ENCODE results near the gene TSPEAR. TPM values are rescaled to one million over a fixed set of nuclear protein-coding genes. Genes with fewer than 3 reads are reported as not detected.

The TSPEAR gene
- total and polyA plus RNA-seq, 2 of the 13 experiments (the other 11 are each of a cell fraction or from before 2014, with no cell fraction given), result 0.07 to 0.32 TPM

- no peak for DNase-seq (ENCODE audit: low spot score)
- no peak overlapping the region for H3K4me2 ChIP-seq (ENCODE audit: low read depth, low read length)
- ChIA-PET POLR2A (no interaction called here), CTCF (ENCODE audit: low intra/inter-chr PET ratio, low total read pairs) (no interaction called here)
- no peaks in the 10 kb centered on the region for H3K36me3 ChIP-seq (replicated peaks in 1 of 2; ENCODE audit: control insufficient read depth in 1 of 2, insufficient read depth in 2 of 2, low read length in 2 of 2)
- H3K27me3 ChIP-seq (ENCODE audit: control insufficient read depth in 1 of 2, insufficient read depth in 2 of 2, low read length in 2 of 2), result peaks cover 2 to 28% of the 10 kb centered on the region in 2 experiments; a peak in 3 of 5 replicates
- TF ChIP-seq ZNF816 (CRISPR knock-in tag; IDR thresholded peaks at IDR 0.05; ENCODE audit: borderline replicate concordance), result no peak
- no peak for TF ChIP-seq ZHX2 (IDR thresholded peaks at IDR 0.05; ENCODE audit: low read depth)
- no peak for TF ChIP-seq ZHX2 (CRISPR knock-in tag; IDR thresholded peaks at IDR 0.05; ENCODE audit: borderline replicate concordance)
- TF ChIP-seq NR1H2 (CRISPR knock-in tag; IDR thresholded peaks at IDR 0.05; ENCODE audit: borderline replicate concordance, low read depth), result no peak
- TF ChIP-seq, protein P1, sequence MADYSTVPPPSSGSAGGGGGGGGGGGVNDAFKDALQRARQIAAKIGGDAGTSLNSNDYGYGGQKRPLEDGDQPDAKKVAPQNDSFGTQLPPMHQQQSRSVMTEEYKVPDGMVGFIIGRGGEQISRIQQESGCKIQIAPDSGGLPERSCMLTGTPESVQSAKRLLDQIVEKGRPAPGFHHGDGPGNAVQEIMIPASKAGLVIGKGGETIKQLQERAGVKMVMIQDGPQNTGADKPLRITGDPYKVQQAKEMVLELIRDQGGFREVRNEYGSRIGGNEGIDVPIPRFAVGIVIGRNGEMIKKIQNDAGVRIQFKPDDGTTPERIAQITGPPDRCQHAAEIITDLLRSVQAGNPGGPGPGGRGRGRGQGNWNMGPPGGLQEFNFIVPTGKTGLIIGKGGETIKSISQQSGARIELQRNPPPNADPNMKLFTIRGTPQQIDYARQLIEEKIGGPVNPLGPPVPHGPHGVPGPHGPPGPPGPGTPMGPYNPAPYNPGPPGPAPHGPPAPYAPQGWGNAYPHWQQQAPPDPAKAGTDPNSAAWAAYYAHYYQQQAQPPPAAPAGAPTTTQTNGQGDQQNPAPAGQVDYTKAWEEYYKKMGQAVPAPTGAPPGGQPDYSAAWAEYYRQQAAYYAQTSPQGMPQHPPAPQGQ (CRISPR knock-in tag; IDR thresholded peaks at IDR 0.05; ENCODE audit: borderline replicate concordance), result no peak
- TF ChIP-seq MAFK (conservative IDR thresholded peaks at IDR 0.05 in 1 of 2, IDR thresholded peaks at IDR 0.05 in 1 of 2; ENCODE audit: low read length in 2 of 2), result no peak
- no peak for TF ChIP-seq ELF1 (CRISPR knock-in tag; IDR thresholded peaks at IDR 0.05)
- no peak for TF ChIP-seq ZFP36 (IDR thresholded peaks at IDR 0.05; ENCODE audit: borderline replicate concordance, low read depth, low read length, partially characterized antibody)
- no peak for TF ChIP-seq ZSCAN29 (CRISPR knock-in tag; conservative IDR thresholded peaks at IDR 0.05)
- TF ChIP-seq MXD4 (CRISPR knock-in tag; IDR thresholded peaks at IDR 0.05), result no peak
- no peak for TF ChIP-seq MTA3 (CRISPR knock-in tag; IDR thresholded peaks at IDR 0.05)
- H3K9ac ChIP-seq (ENCODE audit: insufficient read depth, low read depth, low read length), result no peak overlapping the region
- 59% methylated on average over 9 of the region's 13 CpGs for WGBS (ENCODE audit: low lambda C conversion rate)
- no peaks in the 10 kb centered on the region for H4K20me1 ChIP-seq (ENCODE audit: insufficient read depth, low read length)
- H3K9me3 ChIP-seq (ENCODE audit: low read length), result peaks cover 24% of the 10 kb centered on the region; the same call in 1 of the 2 replicates
- H2AFZ ChIP-seq (ENCODE audit: low read length), result no peak overlapping the region
- intact Hi-C loops (cut with micrococcal nuclease; ENCODE audit: unreplicated experiment), result no loop called here
- H3K27ac ChIP-seq (ENCODE audit: extremely low read length, insufficient read depth, low read length), result no peak overlapping the region
- BruUV-seq (replicated peaks), result no TSS peak
- H3K4me3 ChIP-seq (replicated peaks in 1 of 3; ENCODE audit: insufficient read depth in 1 of 3, low read depth in 2 of 3, low read length in 3 of 3), result no peak overlapping the region
- no peaks in the 10 kb centered on the region for H3K79me2 ChIP-seq (ENCODE audit: insufficient read depth, low read length)
- no peak for ATAC-seq
- no peak for FAIRE-seq
- no peaks in the 10 kb centered on the region for H3K4me1 ChIP-seq (ENCODE audit: insufficient read depth, low read length)
- in situ Hi-C loops (cut with HindIII; ENCODE audit: extremely low pct_ligation_motif_present, low pct_unique_long_range_greater_than_20kb), result no loop called here
Observed at GRCh38 chr21:44612669-44613229, 98.6 kb downstream of the TSPEAR start.
